GM21737 (cell line): ENCODE data around the gene HAPLN2.
"Not testable (repeated sequence)": the region's sequence is repeated elsewhere in the genome, so short reads cannot be mapped to it uniquely, and the experiment has no call there.

Experiments used
- ATAC-seq: cut with Tn5 transposase; IDR thresholded peaks from one replicate; pipeline ENCODE4 v1.9.1; 2021; ENCODE audit warnings: mild to moderate bottlenecking, moderate library complexity; ENCODE audit not compliant: unreplicated experiment

HAPLN2 gene

GRCh38 chr1:156591432-156592157 lies 27.6 kb upstream of the HAPLN2 start, which contains the start of gene NAXE:
NAXE (plus strand) TSS chr1:156591776; CDS start chr1:156591805, 29 bp downstream.
- peak; percentile 78 for ATAC-seq

DNA sequence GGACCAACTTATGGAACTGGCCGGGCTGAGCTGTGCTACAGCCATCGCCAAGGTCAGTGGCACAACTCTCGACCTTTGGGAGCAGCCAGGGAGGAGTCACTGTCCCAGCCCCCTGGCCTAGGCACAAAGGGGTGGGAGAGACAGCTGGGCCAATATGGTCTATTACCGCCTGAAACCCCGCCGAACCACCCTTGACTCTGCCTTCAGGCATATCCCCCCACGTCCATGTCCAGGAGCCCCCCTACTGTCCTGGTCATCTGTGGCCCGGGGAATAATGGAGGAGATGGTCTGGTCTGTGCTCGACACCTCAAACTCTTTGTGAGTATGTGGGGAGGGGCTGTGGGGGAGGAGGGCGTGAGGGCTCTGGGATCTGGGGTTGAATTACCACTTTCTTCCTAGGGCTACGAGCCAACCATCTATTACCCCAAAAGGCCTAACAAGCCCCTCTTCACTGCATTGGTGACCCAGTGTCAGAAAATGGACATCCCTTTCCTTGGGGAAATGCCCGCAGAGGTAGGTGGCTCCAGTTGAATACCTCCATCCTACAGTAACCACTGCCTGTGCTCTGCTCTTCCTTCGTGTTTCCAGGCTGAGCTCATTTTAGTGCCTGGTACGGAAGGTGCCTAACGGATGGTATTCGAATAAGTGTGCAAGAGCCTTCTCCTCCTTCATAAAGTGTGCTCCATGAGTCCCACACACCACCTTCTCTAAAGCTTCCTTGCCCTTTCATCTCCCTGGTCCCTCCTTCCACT lies 26.9 kb upstream of the HAPLN2 start:
- no peak for ATAC-seq

DNA sequence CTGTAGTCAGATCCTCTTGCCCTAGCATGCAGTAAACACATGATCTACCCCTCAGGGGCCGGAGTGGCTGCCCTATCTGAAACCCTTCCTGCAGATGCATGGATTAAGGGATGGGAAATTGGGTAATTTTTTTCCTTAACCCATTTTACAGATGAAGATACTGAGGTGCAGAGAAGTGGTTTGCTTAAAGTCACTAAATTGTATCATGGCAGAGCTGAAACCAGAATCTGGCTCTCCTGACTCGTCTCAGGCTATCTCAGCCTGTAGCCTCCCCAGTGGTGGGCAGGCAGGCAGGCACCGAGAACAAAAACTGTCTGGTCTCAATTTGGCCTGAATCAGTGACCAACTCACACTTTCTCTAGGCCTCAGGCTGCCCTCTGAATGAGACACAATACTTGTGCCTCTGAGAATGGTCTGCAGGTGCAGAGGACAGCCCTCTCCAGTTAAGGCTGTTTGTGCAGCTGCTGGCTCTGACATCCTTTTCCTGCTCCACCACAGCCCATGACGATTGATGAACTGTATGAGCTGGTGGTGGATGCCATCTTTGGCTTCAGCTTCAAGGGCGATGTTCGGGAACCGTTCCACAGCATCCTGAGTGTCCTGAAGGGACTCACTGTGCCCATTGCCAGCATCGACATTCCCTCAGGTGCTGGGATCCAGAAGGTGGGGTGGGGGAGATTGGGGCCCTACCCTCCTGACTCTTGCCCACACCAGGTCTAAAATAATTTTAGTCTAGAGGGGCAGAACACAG lies 26.1 kb upstream of the HAPLN2 start:
- ATAC-seq = no peak

DNA sequence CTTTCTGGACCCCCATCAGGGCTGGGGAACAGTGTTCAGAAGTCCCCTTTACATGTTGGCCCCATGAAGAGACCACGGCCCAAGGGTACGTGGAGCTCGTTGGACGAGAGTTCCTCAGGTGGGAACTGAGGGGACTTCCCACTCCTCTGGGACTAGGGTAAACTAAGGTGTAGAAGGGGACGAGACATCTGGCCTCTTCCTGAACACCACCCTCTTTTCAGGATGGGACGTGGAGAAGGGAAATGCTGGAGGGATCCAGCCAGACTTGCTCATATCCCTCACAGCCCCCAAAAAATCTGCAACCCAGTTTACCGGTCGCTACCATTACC lies 25.6 kb upstream of the HAPLN2 start:
- no peak for ATAC-seq

GRCh38 chr1:156594190-156594589 lies 25.0 kb upstream of the HAPLN2 start:
- no peak for ATAC-seq

GRCh38 chr1:156595016-156595415 lies 24.2 kb upstream of the HAPLN2 start:
- ATAC-seq = no peak

DNA sequence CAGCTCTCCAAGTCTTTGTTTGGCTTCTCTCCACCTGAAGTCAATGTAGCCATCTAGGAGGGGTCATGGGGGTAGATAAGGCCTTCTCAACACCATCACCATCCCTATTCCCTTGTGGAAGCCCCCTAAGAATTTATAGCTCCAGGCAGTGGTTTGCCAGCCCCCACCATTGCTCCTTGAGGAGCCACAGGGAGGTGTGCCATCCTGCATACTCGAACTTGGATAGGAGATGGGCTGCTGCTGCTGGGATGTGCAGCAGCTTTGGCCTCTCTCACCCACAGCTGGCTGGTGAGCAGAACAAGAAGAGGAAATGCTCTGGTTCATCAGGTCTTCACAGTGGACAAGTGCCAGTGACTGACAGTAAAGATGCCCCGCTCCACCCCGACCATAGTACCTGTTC lies 22.8 kb upstream of the HAPLN2 start:
- ATAC-seq = no peak

GRCh38 chr1:156598125-156598524 lies 21.1 kb upstream of the HAPLN2 start:
- ATAC-seq = no peak

GRCh38 chr1:156598731-156599432 lies 20.3 kb upstream of the HAPLN2 start:
- no peak for ATAC-seq

- ATAC-seq = no peak
Observed at GRCh38 chr1:156599811-156600210, 19.4 kb upstream of the HAPLN2 start.

DNA sequence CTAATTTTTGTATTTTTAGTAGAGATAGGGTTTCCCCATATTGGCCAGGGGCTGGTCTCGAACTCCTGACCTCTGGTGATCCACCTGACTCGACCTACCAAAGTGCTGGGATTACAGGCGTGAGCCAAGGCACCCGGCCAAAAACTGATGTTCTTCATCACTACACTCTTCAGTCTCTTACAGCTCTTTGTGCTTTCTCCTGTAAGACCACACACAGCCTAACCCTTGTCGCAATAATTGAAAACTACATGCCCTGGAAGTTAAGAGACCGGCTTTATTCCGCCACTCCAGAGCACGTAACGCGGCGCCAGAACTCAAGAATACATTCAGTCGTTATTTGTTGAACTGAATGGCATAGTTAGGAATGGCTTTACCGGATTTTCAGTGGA lies 18.5 kb upstream of the HAPLN2 start:
- ATAC-seq = no peak

DNA sequence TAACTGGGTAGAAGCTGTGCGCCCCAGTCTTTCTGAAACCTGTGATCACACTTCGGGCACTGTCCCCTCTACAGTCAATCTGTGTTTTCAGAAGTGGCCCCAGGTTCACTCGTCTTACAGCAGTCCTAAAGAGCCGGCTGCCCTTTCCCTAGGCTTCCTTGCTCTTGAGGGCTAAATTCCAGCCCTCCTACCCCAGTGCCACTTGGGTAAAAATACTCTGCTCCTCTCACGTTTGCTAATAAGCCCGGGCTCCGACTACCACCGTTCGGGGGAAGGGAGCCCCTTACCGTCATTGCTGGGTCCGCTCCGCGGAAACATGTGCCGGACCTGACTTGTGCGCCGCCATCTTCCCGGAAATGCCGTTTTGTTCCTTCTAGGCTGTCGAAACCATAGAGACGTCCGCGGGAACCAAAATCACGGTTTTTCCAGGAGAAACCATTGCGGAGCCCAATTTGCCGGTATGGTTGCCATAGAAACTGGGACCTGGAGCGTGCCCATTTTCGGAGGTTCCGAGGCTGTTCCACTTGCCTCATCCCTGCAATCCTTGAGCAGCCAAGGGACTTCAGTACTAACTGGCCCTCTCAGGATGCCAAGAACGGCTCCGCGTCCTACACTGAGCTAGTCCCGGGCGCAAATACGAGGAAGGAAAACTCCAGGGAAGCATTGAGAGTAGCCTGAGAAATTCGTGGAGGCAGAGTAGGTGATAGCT lies 17.9 kb upstream of the HAPLN2 start, which contains the start of gene GPATCH4:
GPATCH4 (minus strand) TSS at position 358 of the 709 bp plus-strand sequence.
- ATAC-seq = peak; percentile 48

GRCh38 chr1:156601892-156602291 lies 17.3 kb upstream of the HAPLN2 start:
- ATAC-seq = peak; percentile 13

- no peak for ATAC-seq
Observed at GRCh38 chr1:156602557-156602993, 16.6 kb upstream of the HAPLN2 start.

DNA sequence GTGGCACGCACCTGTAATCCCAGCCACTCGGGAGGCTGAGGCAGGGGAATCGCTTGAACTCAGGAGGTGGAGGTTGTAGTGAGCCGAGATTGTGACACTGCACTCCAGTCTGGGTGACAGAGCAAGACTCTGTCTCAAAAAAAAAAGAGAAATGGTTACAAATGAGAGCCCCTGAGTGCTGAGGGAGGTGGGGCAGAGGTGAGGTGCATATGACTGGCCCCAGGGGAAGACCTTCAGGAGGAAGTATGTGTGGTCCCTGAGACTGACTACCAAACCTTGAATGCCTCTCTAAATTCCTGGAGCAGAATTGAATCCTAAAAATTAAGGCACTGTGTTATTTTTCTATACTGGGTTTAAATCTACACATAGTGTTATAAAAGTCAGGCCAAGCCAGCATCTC lies 11.9 kb upstream of the HAPLN2 start:
- not testable (repeated sequence) for ATAC-seq

DNA sequence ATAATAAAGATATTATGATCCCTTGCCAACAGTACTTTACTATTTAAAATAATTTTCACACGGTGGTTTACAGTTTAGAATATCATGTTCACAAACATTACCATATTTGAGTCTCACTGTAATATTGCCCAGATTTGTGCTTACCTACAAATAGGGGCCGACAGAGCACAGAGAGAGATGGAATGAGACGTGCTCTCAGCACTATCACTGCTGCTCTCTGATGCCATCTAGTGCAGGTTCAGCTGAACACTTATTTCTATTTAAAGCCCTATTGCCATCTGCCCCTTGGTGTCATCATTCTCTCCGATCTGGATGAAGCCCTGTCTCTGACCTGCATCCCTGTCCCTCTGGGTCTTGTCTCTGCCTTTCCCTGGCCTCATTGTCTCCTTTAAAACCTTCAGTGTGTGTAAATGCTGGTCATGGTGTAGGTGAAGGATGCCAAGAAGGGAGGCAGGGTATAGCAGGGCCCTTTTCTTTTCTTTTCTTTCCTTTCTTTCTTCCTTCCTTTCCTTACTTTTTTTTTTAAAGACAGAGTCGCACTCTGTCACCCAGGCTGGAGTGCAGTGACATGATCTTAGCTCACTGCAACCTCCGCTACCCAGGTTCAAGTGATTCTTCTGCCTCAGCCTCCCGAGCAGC lies 11.1 kb upstream of the HAPLN2 start:
- peak; percentile 57 for ATAC-seq

GRCh38 chr1:156608981-156609380 lies 10.2 kb upstream of the HAPLN2 start:
- ATAC-seq = no peak

DNA sequence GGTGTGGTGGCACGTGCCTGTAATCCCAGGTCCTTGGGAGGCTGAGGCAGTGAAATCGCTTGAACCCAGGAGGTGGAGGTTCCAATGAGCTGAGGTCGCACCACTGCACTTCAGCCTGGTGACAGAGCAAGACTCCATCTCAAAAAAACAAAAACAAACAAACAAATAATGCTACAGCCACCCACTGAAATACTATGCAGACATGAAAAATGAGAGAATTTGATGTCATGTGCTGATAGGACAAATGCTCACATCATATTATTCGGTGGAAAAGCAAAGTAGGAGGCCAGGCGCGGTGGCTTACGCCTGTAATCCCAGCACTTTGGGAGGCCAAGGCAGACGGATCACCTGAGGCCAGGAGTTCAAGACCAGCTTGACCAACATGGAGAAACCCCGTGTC lies 9.1 kb upstream of the HAPLN2 start:
- ATAC-seq = not testable (repeated sequence)

DNA sequence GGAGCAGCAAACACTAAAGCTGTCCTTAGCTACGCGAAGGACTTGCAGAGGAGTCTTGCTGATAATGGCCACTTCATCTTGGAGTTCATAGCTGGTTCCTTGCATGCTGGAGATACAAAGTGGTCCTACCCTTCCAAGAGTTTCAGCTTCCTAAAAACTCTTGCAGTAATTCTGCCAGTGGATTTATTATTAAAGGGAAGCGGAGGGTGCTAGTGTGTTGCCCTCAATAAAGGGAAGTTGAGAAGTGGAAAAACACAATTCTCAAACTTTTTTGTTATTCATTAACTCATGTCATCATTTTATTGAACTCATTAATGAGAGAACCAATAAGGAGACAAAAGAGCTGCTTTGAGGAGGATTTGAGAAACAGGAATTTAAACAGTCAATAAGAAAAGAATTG lies 6.5 kb upstream of the HAPLN2 start:
- ATAC-seq = no peak

- no peak for ATAC-seq
Observed at GRCh38 chr1:156615946-156616345, 3.3 kb upstream of the HAPLN2 start.
